Stimulated activated memory B cell treated with anti-CD40 and anti-IgM and Interleukin-4, amounts not matched to agents 10 μg/mL and 1 μg/mL and 100 μg/mL, for 72 hours (primary cell): ENCODE results near the gene HOXC4.

Experiments
- ATAC-seq: fragments of 150-1000 bp; cut with Tn5 transposase; 2 replicates; pipeline ENCODE4 v1.10.0; 2021
- H3K27ac Mint-ChIP-seq: one replicate; pipeline ENCODE4 v1.8.0; 2022; ENCODE audit warnings: mild to moderate bottlenecking, mixed read lengths
- H3K27me3 Mint-ChIP-seq: one replicate; pipeline ENCODE4 v1.8.0; 2022; ENCODE audit warnings: mixed read lengths
- H3K36me3 Mint-ChIP-seq: one replicate; pipeline ENCODE4 v1.8.0; 2022; ENCODE audit warnings: mixed read lengths
- H3K4me1 Mint-ChIP-seq: one replicate; pipeline ENCODE4 v1.8.0; 2022; ENCODE audit warnings: mixed read lengths
- H3K4me3 Mint-ChIP-seq: one replicate; pipeline ENCODE4 v1.8.0; 2022; ENCODE audit warnings: mild to moderate bottlenecking, moderate library complexity, mixed read lengths
- H3K9me3 Mint-ChIP-seq: one replicate; pipeline ENCODE4 v1.8.0; 2022; ENCODE audit warnings: mixed read lengths

The HOXC4 gene

GRCh38 chr12:54053751-54054741 lies at the start of gene HOXC4:
TSS of gene HOXC4 (plus strand) at chr12:54053835. CDS start at chr12:54053923, 88 bp downstream.
- ATAC-seq, result peak; percentile 84
- Mint-ChIP-seq H3K4me1 (peaks cover 60% of the 10 kb centered on the region), H3K4me3 (peak within 1 kb of the TSS; percentile 94), H3K27me3 (peaks cover 46% of the 10 kb centered on the region), H3K27ac (peak within 1 kb of the TSS; percentile 91), H3K36me3 (peaks cover 7% of the 10 kb centered on the region), H3K9me3 (no peaks in the 10 kb centered on the region)

- H3K36me3 Mint-ChIP-seq, result no peaks in the 10 kb centered on the region
- no peaks in the 10 kb centered on the region for H3K9me3 Mint-ChIP-seq
- ATAC-seq, result no peak
- no peak overlapping the region for H3K4me3 Mint-ChIP-seq
- H3K27me3 Mint-ChIP-seq, result peaks cover 94% of the 10 kb centered on the region
- H3K27ac Mint-ChIP-seq, result no peak overlapping the region
- peaks cover 25% of the 10 kb centered on the region for H3K4me1 Mint-ChIP-seq
Measured at GRCh38 chr12:54004063-54004840, 49.4 kb upstream of the HOXC4 start.

GRCh38 chr12:54004841-54005530 lies 48.6 kb upstream of the HOXC4 start:
- ATAC-seq, result no peak
- H3K9me3 Mint-ChIP-seq, result no peaks in the 10 kb centered on the region
- H3K4me1 Mint-ChIP-seq, result peaks cover 32% of the 10 kb centered on the region
- H3K27me3 Mint-ChIP-seq, result peaks cover 95% of the 10 kb centered on the region
- no peak overlapping the region for H3K27ac Mint-ChIP-seq
- no peak overlapping the region for H3K4me3 Mint-ChIP-seq
- no peaks in the 10 kb centered on the region for H3K36me3 Mint-ChIP-seq

- H3K9me3 Mint-ChIP-seq, result no peaks in the 10 kb centered on the region
- no peaks in the 10 kb centered on the region for H3K36me3 Mint-ChIP-seq
- H3K4me3 Mint-ChIP-seq, result no peak overlapping the region
- no peak overlapping the region for H3K27ac Mint-ChIP-seq
- peaks cover 95% of the 10 kb centered on the region for H3K27me3 Mint-ChIP-seq
- H3K4me1 Mint-ChIP-seq, result peaks cover 32% of the 10 kb centered on the region
- ATAC-seq, result no peak
Measured at GRCh38 chr12:54005531-54005852, 48.1 kb upstream of the HOXC4 start.

GRCh38 chr12:54005853-54006558 lies 47.6 kb upstream of the HOXC4 start:
- Mint-ChIP-seq H3K36me3 (no peaks in the 10 kb centered on the region), H3K4me3 (peak overlapping the region; percentile 80), H3K4me1 (peaks cover 35% of the 10 kb centered on the region), H3K27ac (no peak overlapping the region), H3K27me3 (peaks cover 95% of the 10 kb centered on the region), H3K9me3 (no peaks in the 10 kb centered on the region)
- peak; percentile 84 for ATAC-seq

- H3K4me3 Mint-ChIP-seq, result peak overlapping the region; percentile 80
- peaks cover 95% of the 10 kb centered on the region for H3K27me3 Mint-ChIP-seq
- H3K27ac Mint-ChIP-seq, result no peak overlapping the region
- H3K4me1 Mint-ChIP-seq, result peaks cover 40% of the 10 kb centered on the region
- no peaks in the 10 kb centered on the region for H3K9me3 Mint-ChIP-seq
- no peaks in the 10 kb centered on the region for H3K36me3 Mint-ChIP-seq
- ATAC-seq, result no peak
Measured at GRCh38 chr12:54006559-54007220, 46.9 kb upstream of the HOXC4 start.

GRCh38 chr12:54007538-54008259 lies 45.9 kb upstream of the HOXC4 start:
- no peaks in the 10 kb centered on the region for H3K9me3 Mint-ChIP-seq
- H3K27ac Mint-ChIP-seq, result no peak overlapping the region
- H3K27me3 Mint-ChIP-seq, result peaks cover 95% of the 10 kb centered on the region
- peaks cover 40% of the 10 kb centered on the region for H3K4me1 Mint-ChIP-seq
- ATAC-seq, result no peak
- no peak overlapping the region for H3K4me3 Mint-ChIP-seq
- H3K36me3 Mint-ChIP-seq, result no peaks in the 10 kb centered on the region

- Mint-ChIP-seq H3K27ac (no peak overlapping the region), H3K4me1 (peaks cover 40% of the 10 kb centered on the region), H3K36me3 (no peaks in the 10 kb centered on the region), H3K27me3 (peaks cover 95% of the 10 kb centered on the region), H3K4me3 (no peak overlapping the region), H3K9me3 (no peaks in the 10 kb centered on the region)
- ATAC-seq, result no peak
Measured at GRCh38 chr12:54008260-54008552, 45.4 kb upstream of the HOXC4 start.

GRCh38 chr12:54009171-54010052 lies 44.2 kb upstream of the HOXC4 start:
- H3K27ac Mint-ChIP-seq, result no peak overlapping the region
- H3K9me3 Mint-ChIP-seq, result no peaks in the 10 kb centered on the region
- H3K4me3 Mint-ChIP-seq, result peak overlapping the region; percentile 40
- no peaks in the 10 kb centered on the region for H3K36me3 Mint-ChIP-seq
- ATAC-seq, result no peak
- peaks cover 95% of the 10 kb centered on the region for H3K27me3 Mint-ChIP-seq
- H3K4me1 Mint-ChIP-seq, result peaks cover 40% of the 10 kb centered on the region

GRCh38 chr12:54010053-54010971 lies 43.3 kb upstream of the HOXC4 start:
- H3K36me3 Mint-ChIP-seq, result no peaks in the 10 kb centered on the region
- H3K9me3 Mint-ChIP-seq, result no peaks in the 10 kb centered on the region
- H3K4me3 Mint-ChIP-seq, result peak overlapping the region; percentile 35
- H3K27ac Mint-ChIP-seq, result no peak overlapping the region
- peaks cover 95% of the 10 kb centered on the region for H3K27me3 Mint-ChIP-seq
- peaks cover 38% of the 10 kb centered on the region for H3K4me1 Mint-ChIP-seq
- ATAC-seq, result no peak

GRCh38 chr12:54010972-54011664 lies 42.5 kb upstream of the HOXC4 start:
- no peak for ATAC-seq
- H3K4me1 Mint-ChIP-seq, result peaks cover 30% of the 10 kb centered on the region
- peaks cover 92% of the 10 kb centered on the region for H3K27me3 Mint-ChIP-seq
- no peaks in the 10 kb centered on the region for H3K36me3 Mint-ChIP-seq
- H3K27ac Mint-ChIP-seq, result no peak overlapping the region
- H3K4me3 Mint-ChIP-seq, result no peak overlapping the region
- H3K9me3 Mint-ChIP-seq, result no peaks in the 10 kb centered on the region
